HG03520 (cell line): ENCODE data around the gene SPOCK2.
"Not testable (repeated sequence)": the region's sequence is repeated elsewhere in the genome, so short reads cannot be mapped to it uniquely, and the experiment has no call there.

ENCODE experiments used
- ATAC-seq: cut with Tn5 transposase; IDR thresholded peaks from one replicate; pipeline ENCODE4 v1.9.1; 2021; ENCODE audit warnings: mild to moderate bottlenecking, moderate library complexity; ENCODE audit not compliant: unreplicated experiment

The SPOCK2 gene

GRCh38 chr10:72032409-72033162 lies 55.8 kb downstream of the SPOCK2 start:
- not testable (repeated sequence) for ATAC-seq

- no peak for ATAC-seq
These were observed 56.6 kb downstream of the SPOCK2 start for GRCh38 chr10:72031706-72032105.

- ATAC-seq: no peak
These were observed 57.4 kb downstream of the SPOCK2 start for GRCh38 chr10:72030762-72031543.

- no peak for ATAC-seq
These were observed 58.9 kb downstream of the SPOCK2 start for GRCh38 chr10:72029414-72029813.

- ATAC-seq: no peak
These were observed 60.9 kb downstream of the SPOCK2 start for GRCh38 chr10:72027498-72027897.

GRCh38 chr10:72026278-72027111 lies 61.9 kb downstream of the SPOCK2 start:
- no peak for ATAC-seq

GRCh38 chr10:72025832-72026231 lies 62.5 kb downstream of the SPOCK2 start:
- no peak for ATAC-seq

GRCh38 chr10:72025400-72025799 lies 63.0 kb downstream of the SPOCK2 start:
- no peak for ATAC-seq

GRCh38 chr10:72024596-72024995 lies 63.8 kb downstream of the SPOCK2 start:
- ATAC-seq: no peak

GRCh38 chr10:72022228-72022627 lies 66.1 kb downstream of the SPOCK2 start:
- no peak for ATAC-seq

- no peak for ATAC-seq
These were observed 67.2 kb downstream of the SPOCK2 start for GRCh38 chr10:72020914-72021809.

GRCh38 chr10:72019085-72019876 lies 69.1 kb downstream of the SPOCK2 start:
- no peak for ATAC-seq

- ATAC-seq: no peak
These were observed 71.6 kb downstream of the SPOCK2 start for GRCh38 chr10:72016608-72017300.

- ATAC-seq: no peak
These were observed 72.5 kb downstream of the SPOCK2 start for GRCh38 chr10:72015841-72016240.

- no peak for ATAC-seq
These were observed 73.4 kb downstream of the SPOCK2 start for GRCh38 chr10:72014785-72015480.

GRCh38 chr10:72014197-72014596 lies 74.2 kb downstream of the SPOCK2 start:
- ATAC-seq: no peak

- no peak for ATAC-seq
These were observed 75.0 kb downstream of the SPOCK2 start for GRCh38 chr10:72013202-72013945.

GRCh38 chr10:72012796-72013195 lies 75.6 kb downstream of the SPOCK2 start:
- ATAC-seq: no peak
